Stimulated activated naive CD4-positive, alpha-beta T cell treated with Interleukin-2 at 50 U/mL for 16 hours (primary cell): ENCODE results near the gene FOXF2.

Experiments used
- DNase-seq: peaks from one replicate; lab custom pipeline; 2025; lab: John Stamatoyannopoulos, UW

Gene FOXF2

DNA sequence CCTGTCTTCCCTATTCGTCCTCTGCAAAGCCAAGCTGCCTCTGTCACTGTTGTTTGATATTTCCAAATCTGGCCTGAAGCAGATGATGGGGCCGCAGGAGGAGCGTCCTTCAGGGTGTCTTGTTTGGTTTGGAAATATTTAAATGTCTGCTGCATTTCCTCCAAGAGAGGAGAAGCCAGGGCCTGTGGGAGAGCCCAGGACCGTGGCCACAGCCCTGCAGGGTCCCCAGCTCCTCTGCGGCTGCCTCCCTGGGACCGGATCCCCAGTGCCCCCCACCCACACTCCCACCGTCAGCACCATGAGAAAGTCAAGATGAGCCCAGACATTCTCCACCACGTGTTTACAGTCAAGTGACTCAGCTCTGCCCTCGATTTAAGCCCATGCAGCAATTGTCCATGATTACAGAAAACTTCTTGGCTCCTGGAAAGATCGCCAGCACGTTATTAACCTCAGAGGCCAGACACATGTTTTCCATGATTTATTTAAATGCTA is 18.2 kb downstream of the FOXF2 start:
- no peak for DNase-seq

DNA sequence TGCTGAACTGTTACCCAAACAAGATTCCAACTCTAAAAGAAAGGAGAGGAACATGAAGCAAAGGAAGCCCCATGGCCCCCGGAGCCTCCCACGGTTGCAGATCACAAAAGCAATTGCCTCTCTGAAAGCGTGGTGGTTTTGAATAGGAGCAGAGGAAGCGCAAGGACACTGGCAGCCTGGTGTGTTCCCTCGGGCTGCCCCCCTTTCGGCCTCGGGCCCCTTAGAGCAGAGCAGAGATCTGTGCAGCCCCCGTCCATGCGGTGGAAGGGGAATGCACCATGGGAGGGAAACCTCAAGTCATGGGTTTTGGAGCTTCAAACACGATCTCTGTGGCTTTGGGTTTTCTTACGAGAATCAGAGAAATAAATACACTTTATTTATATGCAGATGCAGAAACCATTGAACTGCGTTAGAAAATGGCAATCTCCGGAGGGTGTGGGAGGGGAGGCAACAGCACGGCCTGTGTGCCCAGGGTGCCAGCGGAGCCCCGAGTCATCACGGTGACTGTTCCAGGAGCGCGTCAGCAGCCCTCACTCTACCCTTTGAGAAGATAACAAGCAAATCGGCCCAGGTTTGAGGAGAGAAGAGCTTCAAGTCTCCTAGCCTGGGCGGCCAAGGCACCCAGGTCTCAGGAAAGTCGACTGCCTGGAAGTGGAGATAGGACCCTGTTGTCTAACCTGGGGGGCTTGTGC is 20.5 kb downstream of the FOXF2 start:
- DNase-seq = no peak

DNA sequence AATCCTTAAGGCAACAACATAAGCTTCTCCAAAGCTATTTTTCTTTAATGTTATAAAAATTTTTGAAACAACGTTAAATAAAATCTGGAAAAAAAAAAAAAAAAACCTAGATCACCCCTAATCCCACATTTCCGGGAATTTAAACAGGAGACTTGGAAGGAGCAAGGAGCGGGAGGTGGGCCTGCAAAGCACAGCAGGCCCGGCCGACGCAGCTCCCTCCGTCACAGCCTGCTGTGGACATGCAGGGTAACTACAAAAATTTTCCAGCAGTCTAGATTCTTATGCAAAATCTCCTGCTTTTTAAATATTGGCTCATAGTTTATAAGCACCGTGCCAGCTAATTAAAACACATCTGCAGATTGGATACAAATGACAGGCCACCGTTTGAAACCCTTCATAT is 23.5 kb downstream of the FOXF2 start:
- DNase-seq = no peak

DNA sequence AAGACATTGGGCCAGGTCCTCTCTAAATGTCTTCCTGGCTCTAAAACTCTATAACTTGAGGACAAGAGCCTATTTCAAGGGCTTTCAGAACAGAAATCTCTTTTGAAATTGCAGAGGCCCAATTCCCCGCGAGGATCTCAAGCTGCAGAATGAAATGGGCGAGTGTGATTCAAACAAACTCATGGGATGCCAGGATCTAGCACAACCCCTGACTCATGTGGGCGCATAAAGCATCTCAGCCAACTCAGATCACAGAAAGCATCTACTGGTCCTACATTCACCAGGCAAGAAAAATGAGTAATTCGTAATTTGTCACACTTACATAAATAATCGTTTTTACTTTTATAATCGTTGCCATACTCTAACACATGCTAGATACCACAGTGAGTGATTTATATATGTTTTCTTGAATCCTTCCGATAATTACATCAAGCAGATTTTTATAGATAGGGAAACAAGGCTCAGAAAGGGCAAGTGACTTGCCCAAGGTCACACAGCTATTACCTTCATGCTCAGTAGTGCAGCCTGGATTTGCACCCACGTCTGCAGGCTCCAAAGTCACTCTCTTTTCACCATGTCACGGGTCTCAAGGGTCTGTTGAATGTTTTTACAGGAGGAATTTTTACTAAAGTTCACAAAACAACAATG is 26.2 kb downstream of the FOXF2 start:
- DNase-seq = no peak

DNA sequence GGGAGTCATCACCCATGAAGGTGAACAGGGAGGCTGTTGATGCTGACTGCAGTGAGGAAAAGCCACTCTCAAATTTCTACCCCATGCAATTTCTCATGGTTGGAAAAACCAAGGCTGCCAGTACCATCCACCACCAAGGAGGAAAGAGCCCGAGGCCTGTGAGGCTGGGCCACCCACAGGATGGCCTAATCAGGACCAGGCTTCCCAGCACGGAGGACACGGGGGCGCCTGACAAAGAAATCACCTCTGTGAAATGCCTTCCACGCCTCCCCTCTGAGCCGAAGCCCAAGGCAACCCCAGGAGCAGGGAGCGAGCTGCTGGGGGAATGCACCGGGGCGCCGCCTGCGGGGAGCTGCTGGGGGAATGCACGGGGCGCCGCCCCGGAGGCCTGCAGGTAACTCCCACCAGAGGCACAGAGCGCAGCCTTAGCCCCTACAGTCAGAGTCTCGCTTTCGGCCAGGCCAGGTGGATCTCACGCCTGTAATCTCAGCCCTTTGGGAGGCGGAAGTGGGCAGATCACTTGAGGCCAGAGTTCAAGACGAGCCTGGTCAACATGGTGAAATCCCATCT is 26.9 kb downstream of the FOXF2 start:
- no peak for DNase-seq

DNA sequence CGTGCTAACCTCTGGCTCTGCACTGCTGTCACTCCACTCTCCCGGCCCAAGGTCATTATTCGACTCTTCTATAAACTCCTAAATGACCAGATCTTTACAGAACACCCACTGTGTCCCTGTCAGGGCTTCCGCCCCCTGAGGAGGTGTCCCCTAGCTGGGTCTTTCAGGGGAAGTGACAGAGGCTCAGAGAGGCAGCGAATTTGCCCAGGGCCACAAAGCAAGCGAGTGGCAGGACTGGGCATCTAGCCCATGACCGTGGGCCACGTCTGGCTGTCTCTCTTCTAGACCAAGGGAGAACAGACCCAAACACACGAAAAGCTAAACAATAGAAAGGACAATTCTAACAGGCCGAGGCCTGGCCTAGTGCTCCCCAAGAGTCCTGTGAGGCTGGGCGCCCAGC is 27.4 kb downstream of the FOXF2 start:
- DNase-seq = no peak

DNA sequence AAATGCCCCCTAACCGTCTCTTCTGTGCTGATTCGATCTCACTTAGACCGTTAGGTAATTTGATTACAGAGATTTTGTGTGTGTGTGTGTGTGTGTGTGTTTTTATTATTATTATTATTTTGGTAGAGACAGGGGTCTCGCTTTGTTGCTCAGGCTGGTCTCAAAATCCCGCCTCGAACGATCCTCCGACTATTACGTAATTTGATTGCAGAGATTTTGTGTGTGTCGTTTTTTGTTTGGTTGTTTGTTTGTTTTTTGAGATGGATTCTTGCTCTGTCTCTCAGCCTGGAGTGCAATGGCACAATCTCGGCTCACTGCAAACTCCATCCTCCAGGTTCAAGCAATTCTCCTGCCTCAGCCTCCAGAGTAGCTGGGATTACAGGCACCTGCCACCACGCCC is 28.3 kb downstream of the FOXF2 start:
- DNase-seq = no peak

DNA sequence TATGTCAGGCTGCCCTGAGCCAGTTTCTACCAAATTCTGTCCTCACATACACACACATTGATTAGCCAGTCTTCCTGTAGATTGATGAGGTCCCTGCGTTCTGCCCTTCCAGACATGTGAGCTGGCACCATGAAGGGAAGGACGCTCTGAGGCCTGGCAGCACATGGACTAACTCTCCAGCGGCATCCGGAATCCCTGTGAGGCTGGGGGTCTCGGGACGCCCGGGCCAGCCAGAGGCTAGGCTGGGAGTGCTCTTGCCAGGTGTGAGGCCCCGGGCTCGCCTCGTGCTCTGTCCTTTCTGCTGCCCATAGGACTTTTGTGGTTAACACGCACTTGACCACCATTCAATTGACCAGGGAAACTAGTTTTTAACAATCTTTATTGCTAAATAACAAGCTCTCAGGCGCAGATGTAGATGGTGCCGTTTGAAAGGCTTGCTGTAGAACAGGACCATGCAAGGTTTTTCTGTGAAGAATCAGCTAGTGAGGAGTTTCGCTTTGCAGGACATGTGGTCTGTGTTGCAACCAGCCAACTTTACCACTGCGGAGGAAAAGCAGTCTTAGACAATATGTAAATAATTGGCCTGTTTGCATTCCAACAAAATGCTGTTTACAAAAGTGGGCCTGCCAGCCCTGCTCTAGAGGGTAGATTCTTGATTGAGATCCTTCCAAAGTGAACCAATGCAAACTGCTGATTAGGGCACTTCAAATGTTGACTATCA is 29.3 kb downstream of the FOXF2 start:
- DNase-seq = no peak

DNA sequence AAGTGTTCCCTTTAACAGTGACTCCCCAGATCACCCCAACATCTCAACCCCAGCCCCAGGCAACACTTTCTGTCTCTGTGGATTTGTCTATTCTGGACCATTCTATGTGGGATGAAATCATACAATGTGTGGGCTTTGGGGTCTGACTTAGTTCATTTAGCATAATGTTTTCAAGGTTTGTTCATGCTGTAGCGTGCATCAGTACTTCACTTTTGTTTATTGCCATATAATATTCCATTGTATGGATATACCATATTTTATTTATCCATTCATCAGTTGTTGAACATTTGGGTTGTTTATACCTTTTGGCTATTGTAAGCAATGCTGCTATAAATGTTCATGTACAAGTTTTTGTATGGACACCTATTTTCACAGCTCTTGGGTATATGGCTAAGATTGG is 31.0 kb downstream of the FOXF2 start:
- DNase-seq = no peak

DNA sequence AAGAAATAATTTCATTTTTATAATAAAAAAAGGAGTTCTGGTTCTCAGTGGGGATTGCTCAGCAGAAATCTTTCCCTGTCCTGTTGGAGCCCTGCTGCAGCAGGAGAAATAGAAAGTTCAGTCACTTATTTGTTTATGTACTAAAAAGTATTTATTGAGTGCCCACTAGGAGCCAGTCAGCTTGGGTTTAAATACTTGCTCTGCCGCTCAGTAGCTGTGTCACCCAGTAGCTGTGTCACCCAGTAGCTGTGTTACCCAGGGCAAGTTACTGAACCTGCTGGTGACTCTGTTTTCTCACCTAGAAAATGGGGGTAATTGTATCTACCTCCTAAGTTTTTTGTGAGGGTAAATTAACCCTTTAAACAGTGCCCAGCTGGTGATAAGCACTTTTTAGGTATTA is 32.9 kb downstream of the FOXF2 start:
- DNase-seq = no peak

DNA sequence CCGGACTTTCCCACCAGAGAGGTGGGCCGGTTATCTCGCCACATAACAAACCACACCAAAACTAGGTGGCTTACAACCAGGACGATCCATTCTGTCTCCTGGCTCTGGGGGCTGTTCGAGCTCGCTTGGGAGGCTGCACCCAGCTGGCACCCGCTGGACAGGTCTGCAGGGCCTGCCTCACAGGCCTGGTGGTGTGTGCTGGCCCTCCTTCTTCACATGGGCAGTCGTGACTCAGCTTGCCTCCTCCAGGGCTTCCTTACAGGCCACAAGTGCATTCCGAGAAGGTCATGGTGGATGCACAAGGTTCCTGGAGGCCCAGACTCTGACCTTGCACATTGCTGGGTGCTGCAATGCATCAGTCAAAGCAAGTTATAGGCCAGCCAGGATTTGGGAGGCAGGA is 34.2 kb downstream of the FOXF2 start:
- DNase-seq = no peak

DNA sequence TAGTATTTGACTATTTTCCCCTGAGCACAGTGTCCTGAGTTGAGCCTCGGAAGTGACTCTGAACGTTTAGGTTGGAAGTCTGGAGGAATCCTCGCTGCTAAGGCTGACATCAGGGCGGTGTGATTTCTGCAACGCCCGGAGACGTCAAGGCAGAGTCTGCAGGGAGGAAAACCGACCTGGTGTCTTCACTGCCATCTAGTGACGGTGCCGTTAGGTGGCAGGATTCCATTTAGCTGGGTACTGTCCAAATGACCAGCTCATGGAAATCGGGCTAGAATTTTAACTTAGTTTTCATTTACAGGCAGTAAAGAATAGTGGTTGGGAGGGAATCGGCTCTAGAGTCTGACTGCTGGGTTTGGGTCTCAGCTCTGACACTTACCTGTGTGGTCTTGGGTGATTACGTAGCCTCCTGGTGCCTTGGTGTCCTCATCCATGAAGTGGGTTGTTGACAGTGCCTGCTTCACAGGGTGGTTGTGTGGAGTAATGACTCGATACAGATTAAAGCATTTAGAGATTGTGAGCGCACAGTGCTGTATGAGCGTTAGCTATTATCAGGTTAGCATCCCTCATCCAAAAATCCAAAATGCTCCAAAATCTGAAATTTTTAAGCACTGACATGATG is 35.0 kb downstream of the FOXF2 start:
- DNase-seq = no peak

DNA sequence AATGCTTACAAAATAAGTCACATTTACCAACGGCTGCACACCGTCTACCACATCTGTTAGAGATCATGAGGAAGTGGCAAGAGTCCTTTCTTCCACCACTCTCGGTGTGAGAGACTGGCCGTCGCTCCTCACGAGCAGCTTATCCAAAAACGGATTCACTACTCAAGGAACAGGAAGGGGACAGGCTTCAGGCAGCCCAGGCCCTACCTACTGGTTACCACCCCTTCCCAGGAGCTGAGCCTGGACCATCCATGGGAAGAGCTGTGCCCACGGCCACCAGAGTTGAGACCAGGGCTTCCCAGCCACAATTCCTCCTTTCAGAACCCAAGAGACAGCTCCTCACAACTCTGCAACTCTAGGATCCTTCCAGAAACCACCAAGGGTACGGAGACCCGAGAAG is 37.0 kb downstream of the FOXF2 start:
- DNase-seq = no peak

DNA sequence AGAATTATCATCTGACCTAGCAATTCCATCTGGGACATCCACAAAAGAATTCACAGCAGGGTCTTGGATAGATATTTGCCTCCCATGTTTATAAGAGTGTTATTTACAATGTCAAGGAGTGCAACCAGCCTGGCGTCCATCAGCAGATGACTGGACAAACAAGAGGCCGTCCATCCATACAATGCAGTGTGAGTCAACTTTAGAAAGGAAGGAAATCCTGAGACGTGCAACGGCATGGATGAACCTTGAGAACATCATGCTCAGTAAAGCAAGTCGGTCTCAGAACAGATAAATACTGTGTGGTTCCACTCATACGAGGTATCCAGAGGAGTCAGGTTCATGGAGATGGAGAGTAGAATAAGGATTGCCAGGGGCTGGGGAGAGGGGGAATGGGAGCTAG is 46.4 kb downstream of the FOXF2 start:
- DNase-seq = no peak

DNA sequence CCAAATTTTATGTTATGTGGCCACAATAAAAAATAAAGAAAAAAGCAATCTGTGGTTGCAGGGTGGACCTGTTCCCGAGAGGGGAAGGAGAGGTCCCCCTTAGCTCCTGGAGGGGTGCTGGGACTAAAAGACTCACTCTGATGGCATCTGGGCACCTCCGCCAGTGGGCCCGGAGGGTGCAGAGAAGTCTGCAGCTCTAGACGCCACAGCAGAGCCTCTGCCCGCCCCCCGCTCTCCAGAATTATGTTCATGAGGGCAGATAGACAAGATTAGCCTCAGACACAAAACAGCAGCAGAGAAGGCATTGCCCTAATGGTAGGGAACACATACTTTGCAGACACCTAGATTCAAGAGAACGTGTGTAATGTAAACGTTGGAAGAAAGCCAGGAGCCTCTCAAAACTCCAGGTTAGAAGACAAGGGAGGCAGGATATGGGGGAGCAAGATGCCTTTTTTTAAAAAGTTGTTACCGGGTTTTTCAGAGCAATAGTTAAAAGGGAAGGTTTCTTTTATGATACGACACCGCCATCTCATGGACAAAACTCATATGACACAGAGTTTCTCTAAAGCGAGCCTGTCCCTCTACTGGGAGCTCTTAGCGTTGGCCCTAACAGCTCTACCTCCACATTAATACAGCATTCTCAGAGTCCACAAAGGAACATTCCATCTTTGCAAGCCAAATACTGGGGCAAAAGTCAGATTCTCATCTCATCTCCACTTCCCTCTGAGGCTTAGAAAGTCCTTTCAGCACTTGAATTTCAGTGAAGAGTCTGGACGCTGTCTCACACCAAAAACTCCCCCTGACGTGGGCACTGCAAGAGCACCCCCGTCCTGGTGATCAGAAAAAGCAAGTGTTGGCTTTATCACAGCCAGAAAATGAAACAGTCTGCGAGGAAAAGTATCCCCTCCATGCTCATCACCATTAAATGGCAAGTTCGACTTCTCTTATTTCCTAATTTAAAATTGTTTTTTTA is 47.2 kb downstream of the FOXF2 start:
- DNase-seq = no peak

DNA sequence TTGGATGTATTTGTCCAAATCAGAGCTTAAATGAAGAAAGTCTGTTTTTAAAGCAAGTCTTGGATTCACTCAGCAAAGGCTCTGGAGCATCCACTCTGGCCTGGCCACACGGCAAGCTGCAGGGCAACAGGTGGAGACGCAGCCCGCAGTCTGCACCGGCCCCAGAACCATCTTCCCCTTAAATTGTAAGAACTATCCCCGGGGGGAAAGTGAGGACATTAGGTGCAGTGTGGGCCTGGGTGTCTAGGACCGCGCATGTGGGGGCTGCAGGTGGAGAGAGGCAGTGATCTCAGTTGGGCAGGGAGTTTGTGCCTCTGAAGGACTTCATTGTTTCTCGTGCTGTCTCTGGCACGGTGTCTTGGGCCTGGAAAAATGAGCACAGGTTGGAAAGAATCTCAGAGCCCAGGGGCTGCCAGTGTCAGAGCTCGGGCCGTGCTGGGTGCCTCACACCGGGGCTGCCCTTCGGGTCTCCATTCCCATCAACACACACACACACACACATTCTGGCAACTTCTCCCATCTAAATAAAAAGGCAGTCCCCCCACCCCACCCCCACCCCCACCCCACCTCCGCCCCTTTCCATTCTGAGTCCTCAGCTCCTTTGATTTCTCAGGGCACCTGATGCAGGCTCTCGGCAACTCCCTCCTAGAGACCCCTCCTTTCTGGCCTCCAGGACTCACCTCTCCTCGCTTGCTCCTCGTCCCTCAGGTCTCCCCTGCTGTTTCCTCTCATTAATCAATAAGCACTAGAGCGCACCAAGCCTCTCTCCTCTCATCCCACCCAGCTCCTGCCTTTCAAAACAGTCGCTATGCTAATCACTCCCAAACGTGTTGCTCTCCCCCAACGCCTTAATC is 48.4 kb downstream of the FOXF2 start:
- DNase-seq = no peak

DNA sequence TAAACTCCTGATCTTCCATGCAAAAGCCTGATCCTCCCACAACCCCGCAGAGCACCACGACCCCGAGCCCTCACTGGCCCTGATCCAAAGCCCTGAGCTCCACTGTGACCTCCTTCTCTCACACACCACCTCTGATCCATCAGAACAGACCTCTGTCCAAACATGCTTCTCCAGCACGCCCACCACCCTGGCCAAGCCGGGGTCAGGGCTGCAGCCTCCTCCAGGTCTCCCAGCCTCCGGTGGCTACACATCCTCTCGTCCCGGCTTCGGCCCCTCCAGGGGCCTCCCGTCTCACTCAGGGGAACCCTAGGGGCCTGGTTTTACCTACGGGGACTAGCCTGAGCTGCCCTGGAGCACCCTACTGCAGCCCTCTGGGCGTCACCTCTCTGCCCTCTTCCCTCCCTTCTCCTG is 49.1 kb downstream of the FOXF2 start:
- no peak for DNase-seq

DNA sequence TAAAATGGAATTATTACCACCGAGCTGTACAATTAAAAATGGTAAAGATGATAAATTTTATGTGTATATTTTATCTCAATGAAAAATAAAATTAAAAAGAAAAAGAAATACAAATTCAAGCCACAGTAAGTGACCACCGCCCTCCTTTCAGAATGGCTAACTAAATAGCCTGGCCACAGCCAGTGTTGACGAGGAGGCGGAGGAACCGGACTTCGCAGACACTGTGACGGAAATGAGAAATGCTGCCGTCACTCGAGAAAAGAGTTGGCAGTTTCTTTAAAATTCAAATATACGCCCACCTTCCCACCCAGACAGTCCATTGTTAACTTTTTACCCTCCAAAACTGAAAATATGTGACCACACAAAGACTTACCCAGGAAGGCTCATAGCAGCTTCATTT is 50.0 kb downstream of the FOXF2 start:
- DNase-seq = no peak

DNA sequence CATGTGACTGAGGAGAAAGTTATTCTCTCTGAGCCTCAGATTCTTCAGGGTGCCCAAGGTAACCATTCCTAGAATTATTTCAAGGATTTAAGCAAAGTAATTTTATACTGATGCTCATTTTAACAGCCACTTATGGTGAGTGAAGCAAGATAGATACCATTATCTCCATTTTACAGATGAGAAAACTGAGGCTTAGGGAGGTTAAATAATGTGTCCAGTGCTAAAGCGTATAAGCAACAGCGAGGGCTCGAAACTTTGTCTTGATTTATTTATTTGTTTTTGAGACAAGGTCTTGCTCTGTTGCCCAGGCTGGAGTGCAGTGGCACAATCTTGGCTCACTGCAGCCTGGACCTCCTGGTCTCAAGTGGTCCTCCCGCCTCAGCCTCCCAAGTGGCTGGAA is 53.6 kb downstream of the FOXF2 start:
- no peak for DNase-seq
